Measurements from ENCODE around the gene PNPO.
"Not testable (repeated sequence)": the region's sequence is repeated elsewhere in the genome, so short reads cannot be mapped to it uniquely, and the experiment has no call there.

The PNPO gene

DNA sequence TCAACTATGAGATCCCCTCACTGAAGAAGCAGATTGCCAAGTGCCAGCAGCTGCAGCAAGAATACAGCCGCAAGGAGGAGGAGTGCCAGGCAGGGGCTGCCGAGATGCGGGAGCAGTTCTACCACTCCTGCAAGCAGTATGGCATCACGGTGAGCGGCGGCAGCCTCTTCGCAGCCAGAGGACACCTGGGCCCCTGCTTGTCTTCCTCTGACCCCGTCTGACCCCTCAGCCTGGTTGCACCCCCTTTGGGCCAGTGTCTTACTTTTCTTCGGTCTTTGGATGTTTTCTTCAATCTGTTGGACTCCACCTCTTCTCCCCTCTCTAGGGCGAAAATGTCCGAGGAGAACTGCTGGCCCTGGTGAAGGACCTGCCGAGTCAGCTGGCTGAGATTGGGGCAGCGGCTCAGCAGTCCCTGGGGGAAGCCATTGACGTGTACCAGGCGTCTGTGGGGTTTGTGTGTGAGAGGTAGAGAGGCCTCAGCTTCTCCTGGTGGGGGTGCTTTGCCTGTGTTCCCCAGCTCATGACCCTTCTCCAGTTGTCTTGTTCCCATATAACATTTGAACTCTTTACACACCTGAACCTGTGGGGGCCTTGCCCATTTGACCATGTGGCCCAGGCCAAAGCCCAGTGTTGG, 33.9 kb downstream of the PNPO start:
- no peak for DNase-seq (ENCODE audit: low read depth)

- DNase-seq (ENCODE audit: low read depth) = no peak
Measured at GRCh38 chr17:47975823-47976205, 34.4 kb downstream of the PNPO start.

DNA sequence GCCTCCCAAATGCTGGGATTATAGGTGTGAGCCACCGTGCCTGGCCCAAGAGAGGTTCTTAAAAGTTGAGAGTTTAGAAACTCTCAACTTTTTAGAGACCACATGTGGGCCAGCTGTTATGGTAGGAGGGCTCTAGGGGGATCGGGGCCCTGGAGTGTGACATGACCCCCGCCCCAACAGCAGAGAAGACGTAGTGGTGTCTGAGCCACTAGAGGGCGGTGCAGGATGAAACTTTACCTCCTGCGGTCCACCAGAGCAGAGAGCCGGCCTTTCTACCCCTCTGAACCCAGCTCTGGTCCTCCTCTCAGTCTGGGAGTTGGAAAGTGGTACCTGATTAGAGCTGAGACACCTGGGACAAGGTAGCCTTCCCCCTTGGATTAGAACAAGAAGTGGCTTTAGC, 37.0 kb downstream of the PNPO start:
- peak; percentile 77 for DNase-seq (ENCODE audit: low read depth)

GRCh38 chr17:47980541-47980940, 39.2 kb downstream of the PNPO start:
- DNase-seq (ENCODE audit: low read depth) = no peak

- DNase-seq (ENCODE audit: low read depth) = no peak
Measured at GRCh38 chr17:47981462-47981861, 40.1 kb downstream of the PNPO start.

DNA sequence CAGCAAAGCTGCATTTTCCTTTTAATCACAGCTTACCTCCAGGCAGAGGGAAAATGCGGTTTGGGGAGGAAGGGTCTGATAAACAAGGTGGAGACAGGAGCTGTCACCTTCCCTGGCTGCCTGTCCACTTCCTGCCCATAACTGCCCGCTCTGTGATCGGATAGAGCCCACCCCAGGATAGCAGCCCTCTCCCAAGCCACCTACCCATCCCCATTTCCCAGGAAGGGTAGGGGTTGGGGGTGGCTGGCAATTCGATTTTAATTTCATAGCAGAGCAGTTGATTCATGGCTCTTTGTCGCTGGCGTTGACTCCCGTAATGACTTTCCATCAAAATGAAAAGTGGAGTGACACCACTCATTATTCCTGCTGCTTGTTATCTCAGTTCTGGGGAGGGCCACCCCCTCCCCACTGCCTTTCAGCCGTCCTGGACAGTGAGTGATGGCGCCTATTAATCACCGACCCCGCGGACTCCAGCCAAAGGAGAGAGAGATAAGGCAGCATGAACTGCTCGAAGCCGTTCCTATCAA, 40.8 kb downstream of the PNPO start:
- no peak for DNase-seq (ENCODE audit: low read depth)

DNA sequence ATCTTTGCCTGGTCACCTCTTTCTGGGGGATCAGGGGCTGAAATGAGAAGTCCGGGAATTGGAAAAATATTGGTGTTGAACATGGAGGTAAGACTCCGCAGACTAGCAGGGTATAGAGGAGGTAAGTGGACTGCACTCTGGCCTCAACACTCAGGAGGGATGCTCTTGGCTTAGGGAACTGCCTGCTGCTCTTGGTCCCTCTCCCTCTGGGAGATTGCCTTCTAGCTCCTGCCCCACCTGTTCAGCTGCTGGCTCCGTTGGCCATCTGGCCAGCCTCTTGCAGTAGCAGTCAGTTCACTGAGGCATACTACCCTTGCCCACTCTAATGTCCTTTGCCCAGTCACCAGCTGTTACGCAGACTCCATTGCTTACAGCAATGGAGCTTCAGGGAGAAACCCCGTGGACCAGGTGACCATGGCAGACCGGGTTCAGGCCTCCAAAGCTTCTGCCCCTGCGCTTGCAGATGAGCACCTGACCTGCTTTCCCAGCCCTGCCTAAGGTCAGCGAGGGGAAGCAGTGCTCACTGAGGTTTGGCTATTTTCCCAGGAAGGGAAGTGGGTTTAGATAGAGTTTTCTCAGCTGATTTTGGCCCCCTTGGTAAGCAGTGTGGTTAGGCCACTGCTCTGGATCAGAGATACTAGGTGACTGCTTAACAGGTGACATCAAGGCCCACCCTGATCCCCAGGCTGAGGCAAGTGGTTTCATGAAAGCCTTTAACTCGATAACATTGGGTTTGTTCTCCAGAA, 41.4 kb downstream of the PNPO start:
- DNase-seq (ENCODE audit: low read depth) = no peak

DNA sequence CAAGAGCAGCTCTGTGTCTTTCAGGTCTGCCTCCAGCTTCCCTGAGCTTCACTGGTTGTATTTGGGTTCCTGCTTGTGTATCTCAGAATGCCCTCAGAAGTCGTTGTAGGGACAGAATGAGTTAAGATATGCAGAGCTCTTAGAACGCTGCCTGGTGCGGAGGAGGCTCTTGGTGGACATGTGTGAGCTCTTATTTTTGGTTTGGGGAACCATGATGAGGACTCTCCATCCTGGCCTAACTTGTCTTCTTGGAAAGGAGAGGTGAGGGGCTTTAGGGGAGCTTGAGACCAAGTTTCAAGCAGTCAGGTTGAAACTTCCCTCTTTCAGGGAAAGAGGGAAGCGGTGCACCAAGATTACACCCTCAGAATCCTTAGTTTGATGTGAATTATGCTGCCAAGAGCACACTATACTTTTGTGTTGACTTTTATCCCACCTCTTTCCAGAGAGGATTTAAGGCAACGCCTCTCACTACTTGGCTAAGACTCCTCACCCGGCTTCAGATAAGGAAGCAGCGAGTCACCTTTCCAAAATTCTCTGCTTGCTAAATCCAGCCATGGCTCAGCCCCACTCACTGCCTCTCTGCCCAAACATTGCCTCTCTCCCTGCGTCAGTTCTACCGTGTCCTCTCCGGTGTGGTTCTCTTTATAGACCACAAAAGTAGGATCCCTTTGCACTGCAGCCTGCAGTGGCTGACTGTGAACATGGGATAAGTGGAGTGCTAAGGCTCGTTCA, 42.3 kb downstream of the PNPO start:
- DNase-seq (ENCODE audit: low read depth) = no peak

GRCh38 chr17:47986520-47986919, 45.1 kb downstream of the PNPO start:
- no peak for DNase-seq (ENCODE audit: low read depth)

GRCh38 chr17:47987240-47987835, 46.0 kb downstream of the PNPO start:
- no peak for DNase-seq (ENCODE audit: low read depth)

DNA sequence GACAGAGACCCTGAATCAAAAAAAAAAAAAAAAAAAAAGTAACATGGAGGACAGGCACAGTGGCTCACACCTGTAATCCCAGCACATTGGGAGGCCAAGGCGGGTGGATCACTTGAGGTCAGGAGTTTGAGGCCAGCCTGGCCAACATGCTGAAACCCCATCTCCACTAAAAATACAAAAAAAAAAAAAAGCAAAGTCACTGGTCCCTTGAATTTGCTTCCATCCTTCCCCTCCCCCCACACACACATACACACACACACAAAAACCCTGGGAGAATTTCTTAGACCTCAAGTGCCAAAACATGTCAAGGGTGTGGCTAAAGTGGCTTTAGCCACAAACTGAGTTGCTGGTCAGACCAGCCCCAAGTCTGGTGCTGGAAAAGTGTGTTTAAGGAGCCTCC, 47.1 kb downstream of the PNPO start:
- DNase-seq (ENCODE audit: low read depth) = not testable (repeated sequence)

GRCh38 chr17:47989159-47989558, 47.8 kb downstream of the PNPO start:
- DNase-seq (ENCODE audit: low read depth) = no peak

DNA sequence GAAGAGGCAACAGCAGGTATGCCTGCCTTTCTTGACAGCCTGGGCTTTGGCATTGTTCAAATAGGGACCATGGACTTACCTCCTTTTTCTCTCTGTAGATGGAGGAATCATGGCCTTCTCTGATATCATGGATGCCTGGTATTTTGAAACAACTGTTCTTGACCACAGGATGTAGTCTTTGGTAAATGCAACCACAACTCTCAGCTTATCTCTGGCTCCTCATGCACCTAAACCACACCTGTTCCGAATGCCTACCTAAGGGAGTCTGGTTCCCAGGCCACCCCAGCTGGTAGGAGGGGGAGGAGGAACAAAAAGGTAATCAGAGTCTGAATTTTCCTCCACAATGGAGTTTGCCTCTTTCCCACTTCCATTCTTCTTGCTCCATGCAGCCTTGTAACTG, 48.3 kb downstream of the PNPO start:
- DNase-seq (ENCODE audit: low read depth) = no peak

DNA sequence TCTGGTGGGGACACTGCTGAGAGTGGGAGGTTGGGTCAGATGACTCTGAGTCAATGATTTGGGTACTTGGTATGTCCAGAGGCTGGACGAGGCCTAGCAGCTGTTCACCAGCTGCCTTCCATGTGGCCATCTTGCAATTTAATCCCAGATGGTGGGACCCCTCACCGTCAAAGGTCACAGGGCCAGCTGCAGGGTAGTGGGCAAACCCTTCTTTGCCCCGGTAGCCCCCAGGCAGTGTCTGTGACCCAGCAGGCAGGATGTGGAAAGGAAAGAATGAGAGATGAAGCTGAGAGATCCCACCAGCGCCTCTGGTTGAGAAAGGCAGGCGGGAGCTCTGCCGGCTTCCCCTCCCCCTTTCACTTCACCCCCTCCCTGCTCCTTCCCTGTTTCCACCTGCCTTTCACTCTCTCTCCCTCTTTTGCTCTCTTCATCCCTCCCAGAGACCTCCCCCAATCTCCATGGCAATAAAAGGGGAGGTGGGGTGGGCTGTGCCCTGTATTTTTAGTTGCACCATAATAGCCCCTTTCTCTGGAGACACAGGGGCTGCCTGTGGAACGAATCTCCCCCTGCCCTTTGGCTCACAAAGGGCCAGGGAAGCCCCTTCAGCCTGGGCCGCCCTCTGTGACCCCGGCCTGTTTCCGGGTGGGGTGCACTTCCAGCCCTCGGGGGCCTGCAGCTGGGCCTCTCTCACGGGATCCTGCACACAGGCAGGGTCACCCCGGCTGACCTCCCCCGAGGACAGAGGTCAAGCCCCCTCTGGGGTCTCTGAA, 49.8 kb downstream of the PNPO start:
- no peak for DNase-seq (ENCODE audit: low read depth)

DNA sequence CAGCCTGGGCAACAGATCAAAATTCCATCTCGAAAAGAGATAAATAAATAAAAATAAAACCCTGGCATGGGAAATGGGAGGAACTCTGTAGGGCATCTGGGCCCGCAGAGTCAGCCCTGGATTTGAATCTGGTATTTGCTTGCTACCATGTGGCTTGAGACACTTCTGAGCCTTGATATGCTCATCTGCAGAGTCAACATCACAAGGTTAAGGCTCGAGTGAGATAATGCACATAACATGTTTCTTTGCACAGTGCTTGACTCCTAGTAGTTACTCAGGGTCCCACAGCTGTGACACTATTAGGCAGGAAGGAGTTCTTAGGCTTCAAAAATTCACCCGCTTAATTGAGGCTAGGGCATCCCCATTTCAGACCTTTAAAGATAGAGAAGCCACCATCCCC, 50.8 kb downstream of the PNPO start:
- no peak for DNase-seq (ENCODE audit: low read depth)

DNA sequence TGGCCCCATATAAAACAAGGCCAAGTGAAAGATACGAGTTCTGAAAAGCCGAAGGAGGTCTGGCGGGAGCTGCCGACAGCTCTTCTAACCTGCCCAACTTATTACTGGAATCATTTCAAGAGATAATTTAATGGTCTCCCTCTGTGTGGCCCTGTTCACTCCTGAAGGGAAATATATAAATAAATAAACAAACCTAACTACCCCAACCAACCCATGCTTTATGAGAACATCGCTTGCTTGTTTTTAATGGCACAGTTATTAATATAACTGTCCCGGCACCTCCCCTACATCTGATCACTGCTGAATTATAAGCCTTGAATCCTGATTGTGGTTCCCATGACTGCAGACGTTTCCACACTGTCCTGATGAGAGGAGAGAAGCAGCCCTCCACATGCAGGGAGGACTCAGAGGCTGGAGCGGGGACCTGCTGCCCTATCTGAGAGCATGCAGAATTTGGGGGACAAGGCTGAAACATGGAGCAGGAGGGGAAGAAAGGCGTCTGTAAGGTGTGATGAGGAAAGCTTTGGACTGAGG, 51.7 kb downstream of the PNPO start:
- DNase-seq (ENCODE audit: low read depth) = no peak

- no peak for DNase-seq (ENCODE audit: low read depth)
Measured at GRCh38 chr17:47993964-47994363, 52.6 kb downstream of the PNPO start.

DNA sequence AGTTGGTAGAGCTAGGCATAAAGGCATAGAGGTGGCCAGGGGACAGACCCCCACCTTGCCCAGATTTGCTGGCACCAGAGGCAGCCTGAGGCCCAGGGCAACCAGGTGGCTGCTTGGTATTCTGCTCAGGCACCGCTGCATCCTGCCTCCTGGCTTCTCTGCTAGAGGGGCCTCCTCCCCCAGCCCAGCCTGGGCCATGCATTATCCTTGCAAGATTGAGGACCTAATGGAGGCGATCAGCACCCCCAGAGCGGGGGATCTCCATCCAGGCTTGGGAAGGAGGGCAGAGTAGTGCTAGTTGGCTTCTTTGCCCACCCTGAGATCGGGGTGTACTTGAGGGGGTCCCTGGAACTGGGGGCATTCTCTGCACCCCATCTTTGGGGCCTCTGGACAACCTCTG, 53.4 kb downstream of the PNPO start:
- DNase-seq (ENCODE audit: low read depth) = no peak

DNA sequence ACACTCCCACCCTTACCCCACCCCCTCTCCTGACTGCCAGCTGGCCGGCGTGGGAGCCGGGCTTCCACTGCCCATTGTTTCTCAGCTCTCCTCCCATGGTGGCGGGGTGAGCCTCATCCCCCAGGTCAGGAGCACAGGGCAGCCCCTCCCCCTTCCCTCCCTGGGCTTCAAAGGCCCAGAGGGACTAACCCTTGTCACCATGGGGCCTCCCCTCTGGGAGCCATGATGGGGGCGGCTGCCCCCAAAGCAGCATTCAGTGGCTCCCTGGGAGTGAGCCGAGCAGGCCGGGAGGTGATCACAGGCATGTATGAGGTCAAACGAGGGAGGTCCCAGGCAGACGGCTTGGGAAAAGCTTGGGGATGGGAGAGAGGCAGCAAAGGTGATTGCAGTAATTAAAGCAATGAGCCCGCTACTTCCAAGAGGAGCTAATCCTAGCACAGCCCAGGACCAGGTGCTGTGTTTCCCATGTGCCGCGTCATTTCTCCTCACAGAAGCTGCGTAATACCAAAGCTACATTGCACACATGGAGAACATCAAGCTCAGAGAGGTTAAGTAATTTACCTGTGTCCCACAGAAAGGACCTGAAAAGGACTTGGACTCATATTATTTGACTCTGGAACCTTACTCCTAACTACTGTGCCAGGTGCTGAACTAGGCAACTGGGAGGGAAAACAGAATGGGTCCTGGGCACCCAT, 54.0 kb downstream of the PNPO start:
- DNase-seq (ENCODE audit: low read depth) = no peak

- no peak for DNase-seq (ENCODE audit: low read depth)
Measured at GRCh38 chr17:47996201-47996600, 54.8 kb downstream of the PNPO start.

GRCh38 chr17:47997586-47997985, 56.2 kb downstream of the PNPO start:
- no peak for DNase-seq (ENCODE audit: low read depth)

Measured in ELR (cell line).